Left ventricle myocardium superior (tissue), 1 donor: Measurements from ENCODE around the gene OR10V1. TPM values are rescaled to one million over a fixed set of nuclear protein-coding genes. Genes with fewer than 3 reads are reported as not detected.
"Not testable (repeated sequence)": the region's sequence is repeated elsewhere in the genome, so short reads cannot be mapped to it uniquely, and the experiment has no call there.

Source experiments
- ATAC-seq: fragments of 200-7000 bp; cut with Tn5 transposase; one replicate; pipeline ENCODE4 v1.9.1; 2020; ENCODE audit warnings: mild to moderate bottlenecking, moderate library complexity
- DNase-seq: peaks from one replicate; pipeline ENCODE4 v3.0.0-alpha.2; 2020
- intact Hi-C: fragments of 100-400 bp; cut with micrococcal nuclease; formaldehyde crosslinking; loops from one replicate; pipeline ENCODE4 v1.11.0; 2022
- total RNA-seq: library from RNA; stranded (reverse); fragmentation: NEBNext Ultra II Directional; extraction: Animal tissue kit (Norgen Biotek cat#: 25700); gene quantifications from one replicate; pipeline ENCODE4 v1.2.1, GENCODE V29; 2021
- donor health status: DM: no; HTN: yes; CAD: no; lungs with severe emphysema.

OR10V1 gene
- total RNA-seq, 1 donor from 2014 or later = not detected

GRCh38 chr11:59719556-59719955 is 5.9 kb upstream of the OR10V1 start:
- DNase-seq (no peak), ATAC-seq (no peak)
- intact Hi-C loops = no loop called here

GRCh38 chr11:59716051-59716450 is 2.4 kb upstream of the OR10V1 start:
- no peak for ATAC-seq
- no peak for DNase-seq
- intact Hi-C loops = no loop called here

- intact Hi-C loops = no loop called here
- ATAC-seq = no peak
- no peak for DNase-seq
Measured at GRCh38 chr11:59710136-59710847, 3.4 kb downstream of the OR10V1 start.

- ATAC-seq (no peak), DNase-seq (no peak)
- intact Hi-C loops = no loop called here
Measured at GRCh38 chr11:59708537-59708936, 5.1 kb downstream of the OR10V1 start.

GRCh38 chr11:59707371-59707770 is 6.3 kb downstream of the OR10V1 start:
- intact Hi-C loops = no loop called here
- DNase-seq (no peak), ATAC-seq (no peak)

GRCh38 chr11:59706518-59707285 is 6.9 kb downstream of the OR10V1 start:
- DNase-seq (no peak), ATAC-seq (no peak)
- intact Hi-C loops = no loop called here

- ATAC-seq = no peak
- intact Hi-C loops = no loop called here
Measured at GRCh38 chr11:59705294-59705693, 8.4 kb downstream of the OR10V1 start.

GRCh38 chr11:59703515-59703914 is 10.1 kb downstream of the OR10V1 start:
- ATAC-seq, intact Hi-C loops, DNase-seq: not testable (repeated sequence)

More at GRCh38 chr11:59705294-59705693, 8.4 kb downstream of the OR10V1 start:
- DNase-seq = no peak

GRCh38 chr11:59700157-59700556 is 13.5 kb downstream of the OR10V1 start:
- intact Hi-C loops, ATAC-seq, DNase-seq: not testable (repeated sequence)

- intact Hi-C loops = no loop called here
- ATAC-seq = no peak
Measured at GRCh38 chr11:59698506-59698905, 15.1 kb downstream of the OR10V1 start.

GRCh38 chr11:59692915-59693314 is 20.7 kb downstream of the OR10V1 start:
- DNase-seq = no peak
- intact Hi-C loops = no loop called here
- ATAC-seq = no peak

More at GRCh38 chr11:59698506-59698905, 15.1 kb downstream of the OR10V1 start:
- no peak for DNase-seq

- intact Hi-C loops = no loop called here
- no peak for ATAC-seq
- DNase-seq = no peak
Measured at GRCh38 chr11:59691156-59691555, 22.5 kb downstream of the OR10V1 start.

GRCh38 chr11:59689015-59689414 is 24.6 kb downstream of the OR10V1 start:
- intact Hi-C loops = no loop called here
- ATAC-seq = no peak

GRCh38 chr11:59681260-59681725 is 32.4 kb downstream of the OR10V1 start:
- DNase-seq, ATAC-seq: not testable (repeated sequence)
- intact Hi-C loops = loop anchor here (5.0 kb wide), 1 partner anchor 144 kb away; no protein-coding TSS in a partner anchor

More at GRCh38 chr11:59689015-59689414, 24.6 kb downstream of the OR10V1 start:
- no peak for DNase-seq

GRCh38 chr11:59680287-59681154 is 33.1 kb downstream of the OR10V1 start:
- DNase-seq (peak; percentile 52), ATAC-seq (peak; percentile 87)

GRCh38 chr11:59679347-59679746 is 34.3 kb downstream of the OR10V1 start:
- no peak for ATAC-seq
- no peak for DNase-seq
- intact Hi-C loops = no loop called here

More at GRCh38 chr11:59680287-59681154, 33.1 kb downstream of the OR10V1 start:
- intact Hi-C loops = loop anchor here (5.0 kb wide), 1 partner anchor 143 kb away; no protein-coding TSS in a partner anchor

- ATAC-seq = no peak
- no peak for DNase-seq
- intact Hi-C loops = no loop called here
Measured at GRCh38 chr11:59678813-59679165, 34.9 kb downstream of the OR10V1 start.

GRCh38 chr11:59678118-59678812 is 35.4 kb downstream of the OR10V1 start:
- DNase-seq (no peak), ATAC-seq (no peak)
- intact Hi-C loops = no loop called here

- DNase-seq (no peak), ATAC-seq (no peak)
- intact Hi-C loops = no loop called here
Measured at GRCh38 chr11:59676205-59676604, 37.4 kb downstream of the OR10V1 start.
